DMS114 treated with DMSO at 0.1 percent for 48 hours (cell line): ENCODE measurements around the gene IL17RB.

Experiments
- DNase-seq: peaks from one replicate; lab custom pipeline; 2025; ENCODE audit not compliant: unreplicated experiment; lab: John Stamatoyannopoulos, UW

Gene IL17RB

DNA sequence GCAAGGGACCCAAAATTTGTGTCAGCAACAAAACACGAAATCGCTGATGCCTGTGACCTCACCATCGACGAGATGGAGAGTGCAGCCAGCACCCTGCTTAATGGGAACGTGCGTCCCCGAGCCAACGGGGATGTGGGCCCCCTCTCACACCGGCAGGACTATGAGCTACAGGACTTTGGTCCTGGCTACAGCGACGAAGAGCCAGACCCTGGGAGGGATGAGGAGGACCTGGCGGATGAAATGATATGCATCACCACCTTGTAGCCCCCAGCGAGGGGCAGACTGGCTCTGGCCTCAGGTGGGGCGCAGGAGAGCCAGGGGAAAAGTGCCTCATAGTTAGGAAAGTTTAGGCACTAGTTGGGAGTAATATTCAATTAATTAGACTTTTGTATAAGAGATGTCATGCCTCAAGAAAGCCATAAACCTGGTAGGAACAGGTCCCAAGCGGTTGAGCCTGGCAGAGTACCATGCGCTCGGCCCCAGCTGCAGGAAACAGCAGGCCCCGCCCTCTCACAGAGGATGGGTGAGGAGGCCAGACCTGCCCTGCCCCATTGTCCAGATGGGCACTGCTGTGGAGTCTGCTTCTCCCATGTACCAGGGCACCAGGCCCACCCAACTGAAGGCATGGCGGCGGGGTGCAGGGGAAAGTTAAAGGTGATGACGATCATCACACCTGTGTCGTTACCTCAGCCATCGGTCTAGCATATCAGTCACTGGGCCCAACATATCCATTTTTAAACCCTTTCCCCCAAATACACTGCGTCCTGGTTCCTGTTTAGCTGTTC is 35.0 kb upstream of the IL17RB start:
- no peak for DNase-seq

DNA sequence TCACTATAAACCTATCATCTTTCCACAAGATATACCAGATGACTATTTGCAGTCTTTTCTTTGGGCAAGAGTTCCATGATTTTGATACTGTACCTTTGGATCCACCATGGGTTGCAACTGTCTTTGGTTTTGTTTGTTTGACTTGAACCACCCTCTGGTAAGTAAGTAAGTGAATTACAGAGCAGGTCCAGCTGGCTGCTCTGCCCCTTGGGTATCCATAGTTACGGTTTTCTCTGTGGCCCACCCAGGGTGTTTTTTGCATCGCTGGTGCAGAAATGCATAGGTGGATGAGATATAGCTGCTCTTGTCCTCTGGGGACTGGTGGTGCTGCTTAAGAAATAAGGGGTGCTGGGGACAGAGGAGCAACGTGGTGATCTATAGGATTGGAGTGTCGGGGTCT is 33.9 kb upstream of the IL17RB start:
- no peak for DNase-seq

DNA sequence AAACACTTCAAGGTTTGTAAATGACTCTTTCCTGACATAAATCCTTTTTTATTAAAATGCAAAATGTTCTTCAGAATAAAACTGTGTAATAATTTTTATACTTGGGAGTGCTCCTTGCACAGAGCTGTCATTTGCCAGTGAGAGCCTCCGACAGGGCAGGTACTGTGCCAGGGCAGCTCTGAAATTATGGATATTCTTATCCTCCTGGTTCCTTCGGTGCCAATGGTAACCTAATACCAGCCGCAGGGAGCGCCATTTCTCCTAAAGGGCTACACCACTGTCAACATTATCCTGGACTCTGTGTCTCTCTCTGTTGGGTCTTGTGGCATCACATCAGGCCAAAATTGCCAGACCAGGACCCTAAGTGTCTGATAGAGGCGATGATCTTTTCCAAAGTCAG is 33.1 kb upstream of the IL17RB start:
- no peak for DNase-seq

DNA sequence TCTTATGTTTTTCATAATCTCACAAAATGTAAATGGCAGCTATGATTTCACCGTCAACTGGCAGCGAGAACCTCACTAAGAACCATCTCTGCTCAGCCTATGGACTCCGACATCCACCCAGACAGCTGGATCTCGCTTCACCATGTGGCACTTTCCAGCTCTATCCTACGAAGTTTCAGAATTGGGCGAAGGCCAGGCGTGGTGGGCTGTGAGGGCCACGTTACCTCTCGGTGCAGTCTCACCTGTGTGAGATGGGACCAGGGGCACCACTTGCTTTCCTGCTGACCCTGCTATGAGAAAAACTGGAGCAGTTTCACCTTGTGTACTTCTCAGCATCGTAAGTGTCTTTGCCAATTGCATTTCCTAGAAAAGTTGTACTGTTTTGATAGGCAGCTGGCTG is 32.5 kb upstream of the IL17RB start:
- no peak for DNase-seq

DNA sequence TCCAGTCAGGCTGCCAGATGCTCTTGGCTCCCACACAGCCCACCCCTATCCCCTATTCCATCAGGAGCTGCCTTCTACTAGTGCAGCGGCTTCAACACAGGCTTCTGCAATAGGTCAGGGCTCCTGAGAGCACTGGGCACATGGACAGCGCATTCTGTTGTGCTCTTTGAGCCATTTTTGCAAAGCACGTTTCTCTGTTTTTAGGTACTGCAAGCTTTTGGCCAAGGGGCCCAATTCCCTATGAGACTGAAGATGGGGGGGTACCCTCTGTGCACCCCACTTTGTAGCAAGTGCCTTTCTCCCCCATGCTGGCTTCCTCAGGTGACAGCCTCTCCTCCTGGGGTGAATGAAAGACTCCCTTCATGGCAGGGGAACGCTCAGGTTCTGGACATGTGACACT is 31.3 kb upstream of the IL17RB start:
- no peak for DNase-seq

DNA sequence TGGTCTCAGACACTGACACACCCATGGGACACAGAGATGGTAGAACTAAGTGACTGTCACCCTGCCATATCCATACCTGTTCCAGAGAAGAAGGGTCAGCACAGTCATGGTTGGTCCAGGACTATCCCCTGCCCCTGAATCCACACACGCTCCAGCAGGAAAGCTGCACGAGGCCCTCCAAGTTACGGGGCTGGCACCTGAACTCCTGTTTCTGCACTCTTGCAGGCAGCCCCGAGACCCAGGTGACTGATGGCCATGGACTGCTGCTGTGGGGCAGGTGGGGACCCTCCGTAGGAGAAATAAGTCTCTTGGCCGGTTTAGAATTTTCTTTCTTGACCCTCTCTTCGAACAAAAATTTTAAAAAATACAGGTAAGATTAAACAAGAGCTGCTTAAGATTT is 30.7 kb upstream of the IL17RB start:
- DNase-seq: no peak

DNA sequence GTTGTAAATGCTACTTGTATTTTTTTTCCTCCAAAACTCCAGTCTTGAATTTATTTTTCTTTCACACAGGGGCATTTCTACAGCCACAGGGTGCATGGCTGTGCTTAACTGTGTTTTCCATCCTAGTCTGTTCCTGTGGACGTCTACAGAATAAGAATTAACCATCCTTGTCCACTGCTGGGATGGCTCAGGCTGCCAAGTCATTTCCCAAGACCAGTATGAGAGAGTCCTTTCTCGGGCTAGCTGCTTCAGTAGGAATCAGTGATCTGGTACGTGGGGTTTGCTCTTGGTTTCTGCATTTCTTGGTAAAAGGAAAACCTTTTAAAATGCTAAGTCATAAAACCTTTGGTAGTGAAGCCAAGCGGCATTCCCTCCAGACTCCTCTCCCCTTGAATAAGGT is 29.9 kb upstream of the IL17RB start:
- DNase-seq: no peak

DNA sequence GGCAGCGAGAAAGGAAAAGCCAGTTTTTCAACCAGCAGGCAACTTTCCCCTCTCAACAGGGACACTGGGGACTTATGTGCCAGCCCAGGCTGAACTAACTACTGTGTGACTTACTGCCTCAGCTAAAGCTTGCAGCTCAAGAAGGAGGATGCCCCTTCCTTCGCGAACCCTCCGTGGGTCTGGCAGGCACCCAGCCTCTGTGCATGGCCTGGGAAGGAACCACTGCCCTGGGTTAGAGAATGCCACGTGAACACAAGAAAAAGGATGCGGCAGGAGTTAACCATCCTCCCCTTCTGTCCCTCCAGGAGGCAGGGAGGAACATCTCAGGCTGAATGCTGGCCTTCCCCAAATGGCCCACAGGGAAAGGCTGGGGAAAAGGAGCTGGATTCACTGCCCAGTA is 29.2 kb upstream of the IL17RB start:
- DNase-seq: no peak

DNA sequence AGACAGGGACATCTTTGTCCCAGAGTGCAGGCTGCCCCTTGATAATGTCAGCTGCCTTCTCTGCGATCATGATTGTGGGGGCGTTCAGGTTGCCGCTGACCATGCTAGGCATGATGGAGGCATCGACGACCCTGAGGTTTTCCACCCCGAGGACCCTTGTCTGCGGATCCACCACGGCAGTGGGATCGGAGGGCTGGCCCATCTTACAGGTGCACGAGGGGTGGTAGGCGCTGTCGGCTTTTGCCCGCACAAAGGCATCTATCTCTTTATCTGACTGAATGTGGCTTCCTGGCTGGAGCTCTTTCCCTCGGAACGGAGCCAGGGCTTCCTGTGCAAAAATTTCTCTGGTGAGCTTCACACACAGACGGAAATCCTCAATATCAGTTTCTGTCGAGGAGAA is 28.6 kb upstream of the IL17RB start:
- DNase-seq: no peak

DNA sequence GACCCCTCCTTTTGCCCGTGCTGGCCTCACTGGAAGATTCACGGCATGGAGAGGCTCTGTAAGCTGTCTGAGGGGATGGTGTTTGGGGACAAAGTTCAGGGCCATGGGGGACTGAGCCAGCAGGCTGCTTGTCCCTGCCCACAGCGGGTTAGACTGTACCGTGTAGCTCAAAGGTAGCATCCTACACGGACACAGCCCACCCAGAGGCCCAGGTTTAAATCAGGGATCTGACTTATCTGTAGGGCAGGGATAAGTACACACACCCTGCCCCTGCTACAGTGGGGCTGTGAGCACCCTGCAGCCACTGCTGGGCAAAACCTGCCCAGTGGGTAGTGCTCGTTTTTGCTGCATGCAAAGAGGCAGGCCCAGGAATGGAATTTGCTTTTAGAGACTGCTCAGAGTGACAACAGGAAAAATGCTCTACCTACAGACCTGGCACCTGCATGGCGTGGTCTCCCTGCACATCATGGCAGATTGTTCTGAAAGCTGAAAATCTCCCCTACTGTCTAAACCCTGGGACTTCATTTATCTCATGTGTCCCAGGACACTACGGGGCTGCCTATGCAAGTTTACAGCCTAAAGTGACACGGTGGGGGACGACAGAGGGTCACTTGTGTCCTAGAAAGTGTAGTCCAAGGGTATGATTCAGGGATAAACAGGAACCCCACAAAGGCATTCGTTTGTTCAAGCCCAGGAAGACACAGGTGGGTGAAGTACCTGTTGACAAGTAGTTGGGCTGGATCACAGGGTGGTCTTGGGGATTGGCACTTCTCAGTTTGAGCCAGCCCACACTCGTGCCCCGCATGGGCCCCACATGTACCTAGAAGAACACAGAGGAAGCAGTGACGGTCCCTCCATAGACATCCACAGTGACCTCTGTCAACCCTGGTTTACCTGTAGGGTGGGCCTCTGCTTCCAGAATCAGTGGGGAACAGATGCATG is 27.9 kb upstream of the IL17RB start:
- no peak for DNase-seq

DNA sequence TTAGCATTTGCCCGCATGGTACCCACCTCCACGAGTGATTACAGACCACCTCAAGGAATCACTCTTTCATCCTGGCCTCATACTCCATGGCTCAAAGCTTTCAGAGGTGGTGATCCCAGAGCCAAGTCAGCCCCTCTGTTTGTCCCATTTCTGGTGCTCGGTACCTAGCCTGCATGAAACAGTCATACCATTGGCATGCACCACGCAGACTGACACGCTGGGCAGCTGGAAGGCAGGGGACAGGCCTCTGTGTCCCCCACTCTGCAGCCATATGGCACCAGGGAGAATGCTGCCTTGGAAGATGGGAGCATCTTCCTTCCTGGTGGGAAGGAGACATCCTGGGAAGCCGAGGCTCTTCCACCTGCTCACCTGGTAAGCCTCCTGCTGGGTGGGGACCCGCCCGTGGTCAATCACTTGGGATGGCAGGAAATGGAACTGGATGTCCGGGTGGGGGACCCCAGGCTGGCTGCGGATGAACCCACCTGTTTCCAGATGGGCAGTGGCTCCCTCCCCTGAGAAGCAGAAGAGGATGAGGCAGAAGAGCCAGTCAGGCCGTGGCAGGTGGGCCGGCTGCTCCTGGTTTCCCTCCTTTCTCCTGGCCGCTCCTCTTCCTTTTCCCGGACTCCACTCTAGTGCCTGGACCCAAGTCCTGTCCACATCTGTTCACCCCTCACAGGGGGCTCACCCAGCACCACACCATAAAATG is 27.1 kb upstream of the IL17RB start:
- no peak for DNase-seq

DNA sequence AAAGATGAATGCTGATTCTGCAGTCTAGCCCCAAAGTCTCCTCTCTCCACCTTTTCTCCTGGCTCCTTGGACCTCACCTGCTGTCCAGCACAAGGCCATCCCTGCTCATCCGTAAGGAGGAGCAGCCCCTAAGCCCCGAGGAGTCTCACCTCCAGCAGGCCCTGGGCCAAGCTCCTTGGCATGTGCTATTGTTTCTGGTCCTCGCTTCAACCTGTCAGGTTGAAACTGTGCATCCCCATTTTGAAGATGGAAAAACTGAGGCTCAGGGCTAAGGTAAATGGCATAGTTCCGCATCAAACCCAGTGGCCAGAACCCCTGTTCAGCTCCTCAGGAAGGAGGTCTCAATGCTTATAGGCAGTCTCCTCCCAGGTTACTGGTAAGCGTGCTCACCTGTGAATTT is 26.3 kb upstream of the IL17RB start:
- DNase-seq: no peak

DNA sequence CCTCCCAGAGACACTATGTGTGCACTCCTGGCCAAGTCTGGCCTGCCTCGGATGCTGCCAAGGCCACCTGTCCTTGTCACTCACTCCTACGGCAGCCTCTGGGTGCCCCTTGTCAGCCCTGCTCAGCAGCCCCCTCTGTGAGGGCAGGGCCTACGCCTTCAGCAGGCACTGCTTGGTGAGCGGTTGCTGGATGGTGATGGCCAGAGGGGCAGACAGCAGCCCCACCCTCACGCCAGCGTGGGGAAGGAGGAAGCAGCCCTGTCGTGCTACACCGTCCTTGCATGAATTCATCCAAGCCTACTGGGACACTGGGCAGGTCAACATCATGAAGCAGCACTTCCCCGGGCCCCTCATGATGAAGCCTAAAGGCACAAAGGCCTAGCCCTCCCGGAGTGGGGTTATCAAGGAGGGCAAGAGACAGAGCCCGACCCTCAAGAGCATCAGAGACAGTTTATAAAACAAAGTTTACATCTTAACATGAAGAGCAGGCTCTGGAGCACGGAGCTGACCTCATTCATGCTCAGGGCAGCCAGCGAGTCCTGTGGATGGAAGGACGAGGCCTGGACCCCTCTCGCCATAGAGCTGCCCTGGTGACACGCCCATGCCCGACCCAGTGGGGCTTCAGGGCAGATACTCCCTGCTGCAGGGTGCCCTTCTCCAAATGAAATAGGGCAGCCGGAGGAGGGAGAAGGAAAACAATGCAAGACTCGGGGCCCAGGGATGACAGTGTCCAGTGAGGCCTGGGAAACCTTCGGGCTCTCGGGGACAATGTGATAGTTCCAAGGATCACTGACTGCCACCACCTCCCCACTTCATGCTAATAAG is 25.4 kb upstream of the IL17RB start:
- no peak for DNase-seq

DNA sequence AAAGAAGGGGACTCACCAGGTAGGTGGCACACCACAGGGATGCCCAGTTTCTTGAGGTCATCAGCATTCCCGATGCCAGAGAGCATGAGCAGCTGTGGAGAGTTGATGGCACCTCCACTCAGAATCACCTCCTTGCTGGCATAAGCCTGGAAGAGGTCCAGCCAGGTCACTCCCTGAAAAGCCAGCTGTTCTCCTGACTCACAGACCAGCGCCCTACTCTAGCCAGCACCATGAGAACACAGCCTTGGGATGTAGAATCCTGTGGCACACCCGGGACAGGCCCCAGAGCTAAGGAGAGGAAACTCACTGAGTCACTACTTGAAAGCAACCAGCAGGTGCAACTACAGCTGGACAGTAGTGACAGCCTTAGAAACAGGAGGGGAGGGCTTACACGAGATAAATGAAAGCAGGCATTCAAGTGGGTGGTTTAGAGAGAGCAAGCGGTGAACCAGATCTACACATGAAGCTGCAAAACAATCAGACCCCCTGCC is 24.7 kb upstream of the IL17RB start:
- DNase-seq: no peak

DNA sequence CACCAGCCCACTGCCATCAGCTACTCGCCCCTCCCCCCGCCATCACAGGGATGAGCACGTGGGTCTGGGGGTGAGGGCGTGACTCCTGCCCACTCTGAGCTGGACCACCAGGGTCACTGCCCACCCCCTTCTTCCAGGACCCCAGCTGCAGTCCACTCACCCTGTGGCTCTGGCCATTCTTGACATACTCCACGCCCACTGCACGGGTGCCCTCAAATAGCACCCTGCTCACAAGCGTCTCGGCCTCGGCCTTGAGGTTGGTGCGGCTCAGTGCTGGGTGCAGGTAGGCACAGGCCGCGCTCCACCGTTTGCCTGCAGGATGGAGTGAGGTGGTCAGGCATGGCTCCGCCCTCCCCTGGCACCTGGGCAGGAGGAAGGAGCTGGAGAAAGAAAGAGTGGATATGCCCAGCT is 24.0 kb upstream of the IL17RB start:
- no peak for DNase-seq

DNA sequence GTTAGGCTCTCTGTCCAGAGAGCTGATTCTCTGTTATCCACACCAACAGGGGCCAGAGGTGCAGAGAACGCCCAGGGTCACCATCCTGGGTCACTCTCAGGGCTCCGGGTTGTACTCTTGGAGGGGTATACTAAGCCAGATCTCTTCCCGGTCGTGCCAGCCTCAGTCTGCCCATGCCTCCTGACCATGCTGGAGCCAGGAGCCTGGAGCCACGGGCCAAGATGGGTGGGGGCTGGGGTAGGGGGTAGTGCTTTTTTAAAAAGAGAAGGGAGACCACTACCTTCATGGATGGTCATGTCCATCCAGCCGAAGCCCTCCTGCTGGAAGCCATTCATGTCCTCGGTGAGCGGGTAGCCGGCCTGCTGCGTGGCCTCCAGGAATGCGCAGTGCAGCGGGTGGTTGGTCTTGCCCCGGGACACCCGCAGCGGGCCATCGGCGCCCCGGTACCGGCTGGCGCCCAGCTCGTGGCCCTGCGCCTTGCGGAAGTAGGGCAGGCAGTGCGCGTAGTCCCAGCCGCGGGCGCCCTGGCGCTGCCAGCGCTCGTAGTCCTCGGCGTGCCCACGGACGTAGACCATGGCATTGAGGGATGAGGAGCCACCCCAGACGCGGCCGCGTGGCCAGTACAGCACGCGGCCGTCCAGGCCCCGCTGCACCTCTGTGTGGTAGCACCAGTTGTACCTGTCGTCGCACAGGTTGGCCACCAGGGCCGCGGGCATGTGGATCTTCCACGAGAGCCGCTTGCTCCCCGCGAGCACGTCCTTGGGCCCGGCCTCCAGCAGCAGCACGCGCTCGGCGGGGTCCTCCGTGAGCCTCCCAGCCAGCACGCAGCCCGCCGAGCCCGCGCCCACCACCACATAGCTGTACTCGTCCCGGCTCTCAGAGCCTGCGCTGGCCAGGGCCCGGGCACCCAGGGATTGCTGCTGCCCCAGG is 23.1 kb upstream of the IL17RB start:
- no peak for DNase-seq

DNA sequence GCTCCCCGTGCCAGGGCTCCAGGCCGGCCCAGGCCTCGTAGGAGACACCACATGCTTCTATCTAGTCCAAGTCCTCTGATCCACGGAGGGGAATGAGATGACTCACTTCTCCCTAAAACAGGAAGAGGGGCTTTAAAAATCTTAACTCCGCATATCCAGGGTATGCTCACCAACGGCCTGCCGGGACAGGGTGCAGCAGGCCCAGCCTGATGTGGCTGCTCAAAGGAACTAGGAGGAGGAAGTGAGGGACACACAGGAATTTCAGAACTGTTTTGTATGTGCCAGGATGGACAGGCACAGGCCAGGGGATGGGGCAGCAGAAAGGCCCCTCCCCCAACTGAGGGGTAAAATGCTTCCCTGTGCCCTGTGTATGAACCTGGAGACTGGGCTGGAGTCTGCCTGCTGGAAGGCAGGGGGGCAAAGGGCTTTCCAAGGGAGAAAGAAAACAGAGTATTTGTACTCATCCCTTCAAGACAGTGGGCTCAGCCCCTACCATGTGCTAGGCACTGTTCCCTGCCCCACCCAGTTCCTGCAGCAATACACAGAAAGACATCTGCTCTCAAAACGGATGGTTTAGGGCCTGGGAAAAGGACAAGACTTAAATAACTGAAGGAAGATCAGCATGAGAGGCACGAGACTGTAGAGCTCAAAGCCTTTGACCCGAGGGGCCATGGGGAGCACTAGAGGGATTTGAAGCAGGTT is 22.3 kb upstream of the IL17RB start:
- no peak for DNase-seq

DNA sequence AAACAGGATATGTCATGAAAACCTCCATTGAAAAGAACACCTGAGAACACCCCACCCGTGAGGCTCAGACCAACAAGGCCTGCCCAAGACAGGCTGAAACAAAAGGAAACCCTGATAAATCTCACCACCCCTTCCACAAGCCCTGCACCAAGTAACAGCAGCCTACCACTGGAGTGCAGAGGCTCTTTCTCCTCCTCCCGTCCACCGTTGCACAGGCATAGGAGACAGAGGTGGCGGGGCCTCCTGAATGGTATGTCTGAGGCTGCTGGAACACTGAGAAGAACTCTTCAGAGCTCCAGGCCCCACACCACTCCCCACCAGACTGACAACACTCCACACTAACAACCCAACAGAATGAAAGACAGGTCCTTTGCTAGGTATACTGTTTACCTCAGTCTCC is 21.6 kb upstream of the IL17RB start:
- no peak for DNase-seq

DNA sequence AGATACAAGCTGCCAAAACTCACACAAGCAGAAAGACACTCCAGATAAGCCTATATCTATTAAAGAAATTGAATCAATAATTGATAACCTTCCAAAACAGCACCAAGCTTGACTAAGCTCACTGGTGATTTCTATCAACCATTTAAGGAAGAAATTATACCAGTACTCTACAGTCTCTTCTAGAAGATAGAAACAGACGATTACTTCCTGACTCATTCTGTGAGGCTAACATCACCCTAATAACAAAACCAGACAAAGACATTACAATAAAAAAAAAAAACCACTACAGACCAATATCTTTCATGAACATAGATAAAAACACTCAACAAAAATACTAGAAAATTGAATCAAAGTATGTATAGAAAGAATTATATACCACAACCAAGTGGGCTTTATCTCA is 20.3 kb upstream of the IL17RB start:
- DNase-seq: no peak
